ENCODE measurements around the gene GGT6. TPM values are rescaled to one million over a fixed set of nuclear protein-coding genes. Genes with fewer than 3 reads are reported as not detected.
"Not testable (repeated sequence)": the region's sequence is repeated elsewhere in the genome, so short reads cannot be mapped to it uniquely, and the experiment has no call there.

The GGT6 gene
- total RNA-seq, 1 experiment from 2014 or later = not detected

- Histone ChIP-seq H3K27me3 (replicated peaks) (peaks cover 56% of the 10 kb centered on the region), H3K9me3 (replicated peaks) (no peaks in the 10 kb centered on the region), H3K36me3 (no peaks in the 10 kb centered on the region), H3K4me1 (replicated peaks) (peaks cover 11% of the 10 kb centered on the region), H3K4me3 (no peak overlapping the region), H3K27ac (no peak overlapping the region)
- no peak for DNase-seq (ENCODE audit: low read depth in 1 of 2, low spot score in 2 of 2)
These were observed 25.7 kb upstream of the GGT6 start for GRCh38 chr17:4586043-4586442.

GRCh38 chr17:4585638-4585994, 25.2 kb upstream of the GGT6 start:
- Histone ChIP-seq H3K4me1 (replicated peaks) (peaks cover 11% of the 10 kb centered on the region), H3K27me3 (replicated peaks) (peaks cover 54% of the 10 kb centered on the region), H3K4me3 (no peak overlapping the region), H3K36me3 (no peaks in the 10 kb centered on the region), H3K9me3 (replicated peaks) (no peaks in the 10 kb centered on the region), H3K27ac (no peak overlapping the region)
- no peak for DNase-seq (ENCODE audit: low read depth in 1 of 2, low spot score in 2 of 2)

GRCh38 chr17:4584917-4585637, 24.7 kb upstream of the GGT6 start:
- Histone ChIP-seq H3K4me3 (no peak overlapping the region), H3K36me3 (no peaks in the 10 kb centered on the region), H3K27ac (no peak overlapping the region), H3K9me3 (replicated peaks) (no peaks in the 10 kb centered on the region), H3K4me1 (replicated peaks) (peaks cover 11% of the 10 kb centered on the region), H3K27me3 (replicated peaks) (peaks cover 49% of the 10 kb centered on the region)
- no peak for DNase-seq (ENCODE audit: low read depth in 1 of 2, low spot score in 2 of 2)

- H3K36me3 ChIP-seq = no peaks in the 10 kb centered on the region
- no peak within 1 kb of the TSS for H3K27ac ChIP-seq
- peaks cover 49% of the 10 kb centered on the region for H3K27me3 ChIP-seq (replicated peaks)
- H3K9me3 ChIP-seq (replicated peaks) = no peaks in the 10 kb centered on the region
- DNase-seq (ENCODE audit: low read depth in 1 of 2, low spot score in 2 of 2) = no peak
- H3K4me1 ChIP-seq (replicated peaks) = peaks cover 11% of the 10 kb centered on the region
- H3K4me3 ChIP-seq = no peak within 1 kb of the TSS
These were observed 23.9 kb upstream of the GGT6 start, which contains the start of gene SMTNL2 for GRCh38 chr17:4584101-4584916. Gene SMTNL2 (plus strand): TSS chr17:4584529. CDS start chr17:4584606, 77 bp downstream.

- Histone ChIP-seq H3K4me3 (no peak overlapping the region), H3K27me3 (replicated peaks) (peaks cover 49% of the 10 kb centered on the region), H3K36me3 (no peaks in the 10 kb centered on the region), H3K27ac (no peak overlapping the region), H3K9me3 (replicated peaks) (no peaks in the 10 kb centered on the region), H3K4me1 (replicated peaks) (peaks cover 11% of the 10 kb centered on the region)
- peak; percentile 5 to 46 for DNase-seq (ENCODE audit: low read depth in 1 of 2, low spot score in 2 of 2)
These were observed 23.4 kb upstream of the GGT6 start for GRCh38 chr17:4583782-4584100.

- Histone ChIP-seq H3K4me3 (no peak overlapping the region), H3K27me3 (replicated peaks) (peaks cover 49% of the 10 kb centered on the region), H3K27ac (no peak overlapping the region), H3K4me1 (replicated peaks) (peaks cover 11% of the 10 kb centered on the region), H3K36me3 (no peaks in the 10 kb centered on the region), H3K9me3 (replicated peaks) (no peaks in the 10 kb centered on the region)
- no peak for DNase-seq (ENCODE audit: low read depth in 1 of 2, low spot score in 2 of 2)
These were observed 22.8 kb upstream of the GGT6 start for GRCh38 chr17:4583206-4583605.

- Histone ChIP-seq H3K9me3 (replicated peaks) (no peaks in the 10 kb centered on the region), H3K4me3 (no peak overlapping the region), H3K27me3 (replicated peaks) (peaks cover 49% of the 10 kb centered on the region), H3K27ac (no peak overlapping the region), H3K36me3 (no peaks in the 10 kb centered on the region), H3K4me1 (replicated peaks) (peaks cover 11% of the 10 kb centered on the region)
- no peak for DNase-seq (ENCODE audit: low read depth in 1 of 2, low spot score in 2 of 2)
These were observed 22.3 kb upstream of the GGT6 start for GRCh38 chr17:4582691-4583090.

GRCh38 chr17:4582101-4582501, 21.7 kb upstream of the GGT6 start:
- Histone ChIP-seq H3K9me3 (replicated peaks) (no peaks in the 10 kb centered on the region), H3K4me1 (replicated peaks) (peaks cover 11% of the 10 kb centered on the region), H3K27me3 (replicated peaks) (peaks cover 45% of the 10 kb centered on the region), H3K27ac (no peak overlapping the region), H3K4me3 (no peak overlapping the region), H3K36me3 (no peaks in the 10 kb centered on the region)
- peak in 1 of 2 experiments; percentile 34 for DNase-seq (ENCODE audit: low read depth in 1 of 2, low spot score in 2 of 2)

GRCh38 chr17:4580291-4580690, 19.9 kb upstream of the GGT6 start:
- no peak overlapping the region for H3K4me3 ChIP-seq
- peaks cover 11% of the 10 kb centered on the region for H3K4me1 ChIP-seq (replicated peaks)
- peaks cover 28% of the 10 kb centered on the region for H3K27me3 ChIP-seq (replicated peaks)
- H3K27ac ChIP-seq = no peak overlapping the region
- no peak for DNase-seq (ENCODE audit: low read depth in 1 of 2, low spot score in 2 of 2)
- no peaks in the 10 kb centered on the region for H3K9me3 ChIP-seq (replicated peaks)
- no peaks in the 10 kb centered on the region for H3K36me3 ChIP-seq

- Histone ChIP-seq H3K36me3 (no peaks in the 10 kb centered on the region), H3K27me3 (replicated peaks) (peaks cover 22% of the 10 kb centered on the region), H3K4me3 (no peak overlapping the region), H3K27ac (no peak overlapping the region), H3K9me3 (replicated peaks) (no peaks in the 10 kb centered on the region), H3K4me1 (replicated peaks) (peaks cover 9% of the 10 kb centered on the region)
- DNase-seq (ENCODE audit: low read depth in 1 of 2, low spot score in 2 of 2) = no peak
These were observed 19.3 kb upstream of the GGT6 start for GRCh38 chr17:4579678-4580077.

GRCh38 chr17:4578349-4578748, 18.0 kb upstream of the GGT6 start:
- H3K27me3 ChIP-seq (replicated peaks); H3K4me3 ChIP-seq; H3K27ac ChIP-seq: not testable (repeated sequence)

GRCh38 chr17:4577386-4577993, 17.1 kb upstream of the GGT6 start:
- no peak for DNase-seq (ENCODE audit: low read depth in 1 of 2, low spot score in 2 of 2)
- Histone ChIP-seq H3K27me3 (replicated peaks) (0 out of 2 replicates have a peak, but pooled peaks cover 2% of the 10 kb centered on the region), H3K27ac (no peak overlapping the region), H3K9me3 (replicated peaks) (no peaks in the 10 kb centered on the region), H3K4me1 (replicated peaks) (no peaks in the 10 kb centered on the region), H3K4me3 (no peak overlapping the region), H3K36me3 (no peaks in the 10 kb centered on the region)

More at GRCh38 chr17:4578349-4578748, 18.0 kb upstream of the GGT6 start:
- DNase-seq (ENCODE audit: low read depth in 1 of 2, low spot score in 2 of 2); H3K36me3 ChIP-seq; H3K9me3 ChIP-seq (replicated peaks); H3K4me1 ChIP-seq (replicated peaks): not testable (repeated sequence)

- DNase-seq (ENCODE audit: low read depth in 1 of 2, low spot score in 2 of 2) = peak in 1 of 2 experiments; percentile 36
- H3K4me3 ChIP-seq = no peak overlapping the region
- H3K36me3 ChIP-seq = no peaks in the 10 kb centered on the region
- H3K4me1 ChIP-seq (replicated peaks) = no peaks in the 10 kb centered on the region
- 0 out of 2 replicates have a peak, but pooled peaks cover 2% of the 10 kb centered on the region for H3K27me3 ChIP-seq (replicated peaks)
- no peaks in the 10 kb centered on the region for H3K9me3 ChIP-seq (replicated peaks)
- H3K27ac ChIP-seq = no peak overlapping the region
These were observed 16.4 kb upstream of the GGT6 start for GRCh38 chr17:4576729-4577322.

- Histone ChIP-seq H3K4me3 (no peak overlapping the region), H3K27ac (no peak overlapping the region), H3K36me3 (no peaks in the 10 kb centered on the region), H3K4me1 (replicated peaks) (no peaks in the 10 kb centered on the region), H3K9me3 (replicated peaks) (no peaks in the 10 kb centered on the region), H3K27me3 (replicated peaks) (no peaks in the 10 kb centered on the region)
- no peak for DNase-seq (ENCODE audit: low read depth in 1 of 2, low spot score in 2 of 2)
These were observed 15.8 kb upstream of the GGT6 start for GRCh38 chr17:4576161-4576558.

All from SJSA1 (cell line).